Cardiac fibroblast (primary cell): ENCODE measurements around the gene SCP2D1.

Source experiments
- DNase-seq, 2 donors: peaks; one replicate each; pipeline versions ENCODE4 v3.0.0 to v3.0.0-alpha.2; 2010; ENCODE audit warnings: low read depth in 2 of 2
- H3K4me3 ChIP-seq, 2 donors: replicated peaks in 1 of 2; 1 replicate in 1 of 2; 2 replicates in 1 of 2; pipeline ENCODE4 v1.5.1; 2011; ENCODE audit warnings: low read depth in 2 of 2, low read length in 2 of 2, mild to moderate bottlenecking in 2 of 2, moderate library complexity in 1 of 2
- CTCF ChIP-seq: IDR thresholded peaks from one replicate; pipeline ENCODE4 v1.5.1; 2011; ENCODE audit warnings: low read depth, mild to moderate bottlenecking, low read length, inconsistent platforms

SCP2D1 gene

GRCh38 chr20:18857640-18858039 is 44.1 kb downstream of the SCP2D1 start:
- no peak for TF ChIP-seq CTCF
- H3K4me3 ChIP-seq: no peak overlapping the region
- peak in 1 of 2 donors; percentile 41 for DNase-seq

- H3K4me3 ChIP-seq: no peak overlapping the region
- no peak for TF ChIP-seq CTCF
- DNase-seq: no peak
Observed at GRCh38 chr20:18858816-18859215, 45.2 kb downstream of the SCP2D1 start.
